Ecto neural progenitor cell (in vitro differentiated cells): ENCODE results near the gene MYO9A.

Experiments used
- DNase-seq: peaks from one replicate; pipeline ENCODE4 v3.0.0-alpha.2; 2018; ENCODE audit warnings: low spot score

Gene MYO9A

DNA sequence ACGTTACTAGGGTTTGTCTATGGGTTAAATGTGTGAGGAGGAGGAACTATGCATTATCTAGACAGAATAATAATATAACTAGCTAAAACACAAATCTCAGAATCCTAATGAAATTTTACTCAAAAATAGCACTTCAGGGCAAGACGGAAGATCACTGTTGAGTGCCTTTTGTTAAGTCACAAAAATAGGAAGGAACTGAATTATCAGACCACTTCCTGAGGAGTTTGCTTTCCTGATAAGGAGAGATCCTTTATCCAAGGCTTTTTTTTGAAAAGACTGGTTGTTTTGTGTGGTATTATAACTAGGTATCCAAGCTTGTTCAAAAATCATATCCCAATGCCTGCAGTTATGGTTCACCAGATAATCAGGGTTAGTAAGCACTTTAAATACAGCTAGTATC, 273.0 kb downstream of the MYO9A start:
- DNase-seq = no peak

- DNase-seq = no peak
Observed at GRCh38 chr15:71841563-71841962, 276.4 kb downstream of the MYO9A start.

- DNase-seq = no peak
Observed at GRCh38 chr15:71830981-71831380, 287.0 kb downstream of the MYO9A start.

DNA sequence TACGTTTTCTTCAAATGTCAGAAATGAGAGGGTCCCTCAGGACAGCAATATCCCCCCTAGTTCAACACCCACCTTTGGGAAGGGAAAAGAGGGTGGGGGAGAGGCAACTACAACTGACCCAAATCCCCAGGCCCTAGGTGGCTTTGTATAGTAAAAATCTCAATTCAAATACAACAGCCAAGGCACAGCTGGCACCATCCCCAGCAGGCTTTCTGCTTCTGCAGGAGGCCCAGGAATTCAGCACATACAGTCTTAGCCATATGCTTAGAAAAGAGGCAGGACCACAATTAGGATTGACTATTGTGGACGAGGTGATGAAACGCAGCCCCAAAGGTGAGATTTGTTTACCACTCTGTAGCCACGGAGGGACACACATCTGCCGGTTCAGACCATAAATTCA, 291.8 kb downstream of the MYO9A start:
- no peak for DNase-seq

- DNase-seq = no peak
Observed at GRCh38 chr15:71825021-71825730, 292.8 kb downstream of the MYO9A start.

DNA sequence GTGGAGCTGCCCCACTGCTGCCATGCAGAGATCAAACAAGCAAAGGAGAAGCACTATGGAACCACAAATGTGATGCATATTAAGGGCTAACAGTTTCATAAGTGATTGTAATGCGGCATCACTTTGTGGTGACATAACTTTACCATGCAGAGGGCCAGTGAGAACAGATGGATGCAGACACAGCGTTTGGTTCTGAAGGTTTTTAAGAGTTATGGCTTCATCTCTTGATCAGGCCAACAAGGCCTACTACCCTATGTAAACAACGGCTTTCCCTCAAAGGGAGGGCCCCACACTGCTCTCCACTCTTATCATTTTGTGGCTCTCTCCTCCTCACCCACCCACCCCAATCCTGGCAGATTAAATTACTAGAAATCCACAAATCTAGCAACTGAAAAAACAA, 294.1 kb downstream of the MYO9A start:
- no peak for DNase-seq

GRCh38 chr15:71822890-71823630, 294.9 kb downstream of the MYO9A start:
- no peak for DNase-seq

DNA sequence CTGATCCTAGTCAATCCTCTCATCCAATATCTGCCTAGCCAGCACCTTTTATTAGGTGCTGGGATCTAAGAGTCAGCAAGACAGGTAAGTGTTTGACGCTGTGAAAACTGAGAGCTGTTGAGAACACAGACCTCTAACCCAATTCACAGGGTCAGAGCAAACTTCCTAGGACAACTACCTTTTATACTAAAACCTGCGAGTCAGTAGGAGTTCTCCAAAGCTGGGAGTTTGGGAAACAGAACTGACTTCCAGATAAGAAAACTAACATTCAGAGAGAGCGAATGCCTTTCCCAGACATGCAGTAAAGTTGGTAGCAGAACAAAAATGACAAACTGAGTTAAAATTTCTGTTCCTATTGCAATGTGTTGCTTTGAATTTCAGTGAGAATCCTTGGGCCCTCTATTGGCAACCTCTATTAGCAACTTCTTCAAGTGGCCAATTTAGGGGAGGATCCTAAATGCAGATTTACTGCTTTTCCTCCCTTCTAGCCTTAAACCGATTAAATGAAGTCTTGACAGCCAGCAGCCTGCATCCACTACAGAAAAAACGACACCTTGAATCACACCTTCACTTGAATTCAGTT, 296.3 kb downstream of the MYO9A start:
- no peak for DNase-seq

DNA sequence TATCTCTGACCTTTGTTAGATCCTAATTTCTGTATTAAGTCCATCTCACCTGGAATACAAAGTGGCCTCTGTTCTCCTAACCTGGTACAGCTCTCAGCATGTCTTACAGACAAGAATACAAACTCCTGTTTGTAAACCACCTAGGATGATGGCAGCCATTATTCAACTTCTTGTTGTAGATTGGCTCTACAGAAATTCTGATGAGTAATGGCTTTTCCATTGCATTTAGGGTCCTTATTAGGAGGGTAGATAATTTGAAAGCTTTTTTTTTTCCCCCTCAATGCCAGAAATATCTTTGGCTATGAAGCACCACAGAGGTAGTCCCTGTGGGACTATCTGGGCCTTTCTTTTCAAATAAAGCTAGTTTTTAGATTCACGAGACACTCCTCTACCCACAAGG, 297.8 kb downstream of the MYO9A start:
- DNase-seq = no peak

DNA sequence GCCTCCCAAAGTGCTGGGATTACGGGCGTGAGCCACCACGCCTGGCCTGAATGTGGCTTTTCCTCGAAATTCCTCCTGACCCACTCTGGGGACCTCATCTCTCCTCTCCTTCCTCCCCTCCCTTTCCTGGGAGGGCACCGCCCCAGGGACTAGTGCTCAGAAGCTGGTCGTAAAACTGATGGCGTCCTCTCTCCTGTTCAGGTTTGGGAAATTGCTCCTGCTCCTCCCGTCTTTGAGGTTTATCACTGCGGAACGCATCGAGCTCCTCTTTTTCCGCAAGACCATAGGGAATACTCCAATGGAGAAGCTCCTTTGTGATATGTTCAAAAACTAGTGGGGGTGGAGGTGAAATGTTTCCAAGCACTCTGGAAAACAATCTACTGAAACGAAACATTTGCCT, 300.6 kb downstream of the MYO9A start:
- DNase-seq = no peak

DNA sequence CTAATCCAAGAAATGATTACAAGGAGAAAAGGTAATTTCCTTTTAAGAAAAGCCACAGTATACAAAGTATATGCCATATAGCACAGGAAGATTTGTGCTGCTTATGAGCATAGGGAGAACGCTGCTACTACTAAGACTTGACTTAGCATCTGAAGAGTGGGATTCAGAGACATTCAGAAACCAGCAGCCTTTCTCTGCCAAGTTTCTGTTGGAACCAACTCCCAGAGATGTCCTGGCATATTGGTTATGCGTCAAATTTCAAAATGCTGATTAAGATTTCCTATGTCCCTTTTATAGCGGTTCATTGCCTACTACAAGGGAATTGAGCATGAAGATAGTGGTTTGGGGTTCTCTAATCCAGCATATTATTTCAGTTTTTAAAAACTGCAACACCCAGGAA, 302.6 kb downstream of the MYO9A start:
- no peak for DNase-seq

GRCh38 chr15:71813723-71814470, 304.1 kb downstream of the MYO9A start:
- DNase-seq = no peak

- no peak for DNase-seq
Observed at GRCh38 chr15:71812966-71813722, 304.8 kb downstream of the MYO9A start.

DNA sequence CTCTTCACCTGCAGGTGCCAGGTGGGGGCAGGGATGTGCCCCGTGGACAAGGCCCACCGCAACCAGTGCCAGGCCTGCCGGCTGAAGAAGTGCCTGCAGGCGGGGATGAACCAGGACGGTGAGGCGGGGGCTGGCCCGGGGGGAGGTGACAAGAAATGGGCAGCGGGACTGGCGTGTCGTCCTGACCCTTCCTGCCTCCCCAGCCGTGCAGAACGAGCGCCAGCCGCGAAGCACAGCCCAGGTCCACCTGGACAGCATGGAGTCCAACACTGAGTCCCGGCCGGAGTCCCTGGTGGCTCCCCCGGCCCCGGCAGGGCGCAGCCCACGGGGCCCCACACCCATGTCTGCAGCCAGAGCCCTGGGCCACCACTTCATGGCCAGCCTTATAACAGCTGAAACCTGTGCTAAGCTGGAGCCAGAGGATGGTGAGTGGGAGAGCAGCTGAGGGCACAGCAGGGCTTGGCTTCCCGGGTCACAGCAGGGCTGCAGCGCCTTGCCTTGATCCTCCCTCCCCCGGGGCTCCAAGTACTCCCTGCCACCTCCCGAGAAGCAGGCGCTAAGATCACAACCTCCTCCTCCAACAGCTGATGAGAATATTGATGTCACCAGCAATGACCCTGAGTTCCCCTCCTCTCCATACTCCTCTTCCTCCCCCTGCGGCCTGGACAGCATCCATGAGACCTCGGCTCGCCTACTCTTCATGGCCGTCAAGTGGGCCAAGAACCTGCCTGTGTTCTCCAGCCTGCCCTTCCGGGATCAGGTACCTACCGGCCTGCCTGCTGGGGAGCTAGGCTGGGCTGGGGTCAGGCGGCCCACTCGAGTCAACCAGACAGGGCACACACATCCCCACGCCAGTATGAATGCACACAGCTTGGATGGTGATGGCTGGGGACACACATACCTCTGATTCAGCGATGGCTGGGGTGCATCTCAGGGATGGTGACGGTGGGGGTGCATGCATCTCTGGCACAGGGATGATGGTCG, 305.9 kb downstream of the MYO9A start:
- no peak for DNase-seq

DNA sequence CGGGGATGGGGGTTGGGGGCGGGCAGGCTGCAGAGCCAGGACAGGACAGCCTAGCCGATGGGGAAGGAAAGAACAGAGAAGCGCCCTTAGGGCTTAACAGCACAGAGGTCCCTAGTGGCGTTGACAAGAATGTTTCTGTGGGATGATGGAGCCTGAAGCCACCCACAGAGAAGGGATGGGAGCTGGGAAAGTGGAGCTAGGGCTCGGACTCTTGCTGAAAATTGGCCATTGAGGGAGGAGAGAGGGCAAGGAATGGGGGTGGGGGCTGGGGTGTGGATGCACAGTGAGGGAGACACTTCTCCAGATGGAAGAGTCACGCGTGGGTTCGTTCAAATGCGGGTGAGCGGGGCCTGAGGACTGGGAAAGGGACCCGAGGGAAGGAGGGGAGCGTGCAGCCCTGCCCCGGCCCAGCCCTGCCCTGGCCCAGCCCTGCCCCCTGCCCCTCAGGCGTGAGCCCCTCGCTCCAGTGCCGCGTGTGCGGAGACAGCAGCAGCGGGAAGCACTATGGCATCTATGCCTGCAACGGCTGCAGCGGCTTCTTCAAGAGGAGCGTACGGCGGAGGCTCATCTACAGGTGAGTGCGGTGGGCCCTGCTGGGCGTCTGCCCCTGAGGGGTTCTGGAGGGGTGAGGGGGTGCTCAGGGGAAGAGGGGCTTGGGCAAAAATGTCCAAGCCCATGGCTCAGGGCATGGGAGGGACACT, 306.8 kb downstream of the MYO9A start:
- no peak for DNase-seq

DNA sequence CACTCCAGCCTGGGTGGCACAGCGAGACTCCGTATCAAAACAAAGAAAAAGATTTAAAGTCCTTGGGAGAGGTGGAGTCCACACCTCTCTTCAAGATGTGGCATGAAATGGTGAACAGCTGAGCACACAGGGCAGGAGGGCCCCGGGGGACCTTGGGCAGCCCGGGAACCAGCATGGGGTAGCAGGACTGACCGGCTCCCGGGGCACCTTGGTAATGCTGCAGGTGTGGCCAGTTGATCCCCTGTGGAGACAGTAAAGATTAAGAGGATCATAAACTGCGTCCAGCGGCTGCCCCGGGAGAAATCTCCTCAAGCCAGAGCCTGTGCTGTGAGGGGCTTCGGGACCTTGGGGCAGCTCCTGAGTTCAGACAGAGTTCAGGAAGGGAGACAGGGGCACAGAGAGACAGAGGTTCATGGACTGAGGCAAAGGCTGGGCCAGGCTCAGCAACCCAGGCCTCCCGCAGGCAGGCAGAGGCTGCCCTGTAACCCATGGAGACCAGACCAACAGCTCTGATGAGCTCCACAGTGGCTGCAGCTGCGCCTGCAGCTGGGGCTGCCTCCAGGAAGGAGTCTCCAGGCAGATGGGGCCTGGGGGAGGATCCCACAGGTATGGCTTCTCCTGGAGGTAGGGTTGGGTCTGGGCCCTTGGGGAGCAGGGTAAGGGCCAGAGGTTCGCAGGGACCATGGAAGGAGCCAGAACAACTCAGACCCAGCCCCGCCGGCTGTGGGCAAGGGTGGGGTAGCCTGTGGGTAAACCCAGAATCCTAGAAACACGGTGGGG, 307.5 kb downstream of the MYO9A start, which contains the start of gene NR2E3:
NR2E3 (plus strand) TSS at position 299 of the 780 bp plus-strand sequence; CDS start at position 489, 190 bp downstream.
- DNase-seq = no peak

- no peak for DNase-seq
Observed at GRCh38 chr15:71809346-71809745, 308.6 kb downstream of the MYO9A start.

DNA sequence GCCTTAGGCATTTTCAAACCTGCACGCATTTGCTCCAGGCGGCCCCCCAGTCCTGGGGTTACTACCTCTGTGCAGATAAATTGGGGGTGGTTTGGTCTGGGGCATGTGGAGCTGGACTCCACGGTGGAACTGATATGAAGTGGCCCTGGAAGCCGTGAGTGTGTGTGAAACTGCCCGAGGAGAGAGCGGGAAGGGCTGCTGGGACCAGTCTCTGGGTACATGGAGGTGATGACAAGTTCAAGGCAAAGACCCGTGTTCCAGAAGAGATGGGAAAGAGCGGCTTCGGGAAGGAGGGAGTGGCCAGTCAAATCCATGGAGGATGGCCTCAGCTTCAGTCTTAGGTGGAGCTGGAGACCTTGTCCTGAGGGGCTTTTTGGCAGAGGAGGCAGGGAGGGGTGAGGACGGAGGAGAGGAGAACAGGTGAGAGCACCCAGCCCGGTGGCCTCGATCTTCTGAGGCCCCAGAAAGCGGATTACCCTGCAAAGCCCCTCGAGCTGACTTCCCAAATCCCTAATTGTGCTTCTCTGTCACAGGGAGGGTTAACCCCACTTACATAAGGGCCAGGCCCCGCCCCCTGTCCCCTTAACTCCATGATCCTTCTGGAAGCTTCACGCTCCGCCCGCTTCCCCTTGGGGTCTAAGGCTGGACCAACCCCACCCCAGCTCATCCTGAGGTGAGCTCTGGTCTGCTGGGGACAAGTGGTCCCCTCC, 309.5 kb downstream of the MYO9A start:
- DNase-seq = no peak
